ENCODE results near the gene SLCO6A1.

DNA sequence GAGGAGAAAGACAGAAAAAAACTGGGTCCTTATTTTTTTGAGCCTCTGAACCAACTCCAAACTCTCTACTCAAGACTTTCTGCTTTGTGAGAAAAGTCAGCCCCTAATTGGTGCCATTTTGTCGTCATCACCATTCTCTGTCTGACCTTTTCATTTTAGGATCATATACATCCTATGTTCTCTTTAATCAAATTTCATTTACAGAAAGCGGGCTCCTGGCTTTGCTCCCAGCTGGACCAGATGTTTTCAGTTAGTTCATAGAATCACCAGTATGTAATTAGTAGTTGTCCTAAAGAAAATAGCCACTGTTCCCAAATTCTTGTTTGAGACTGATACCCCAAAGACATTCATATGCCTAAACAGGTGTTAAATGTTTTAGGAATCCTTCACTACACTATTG, 174.1 kb downstream of the SLCO6A1 start:
- TF ChIP-seq, protein P1, sequence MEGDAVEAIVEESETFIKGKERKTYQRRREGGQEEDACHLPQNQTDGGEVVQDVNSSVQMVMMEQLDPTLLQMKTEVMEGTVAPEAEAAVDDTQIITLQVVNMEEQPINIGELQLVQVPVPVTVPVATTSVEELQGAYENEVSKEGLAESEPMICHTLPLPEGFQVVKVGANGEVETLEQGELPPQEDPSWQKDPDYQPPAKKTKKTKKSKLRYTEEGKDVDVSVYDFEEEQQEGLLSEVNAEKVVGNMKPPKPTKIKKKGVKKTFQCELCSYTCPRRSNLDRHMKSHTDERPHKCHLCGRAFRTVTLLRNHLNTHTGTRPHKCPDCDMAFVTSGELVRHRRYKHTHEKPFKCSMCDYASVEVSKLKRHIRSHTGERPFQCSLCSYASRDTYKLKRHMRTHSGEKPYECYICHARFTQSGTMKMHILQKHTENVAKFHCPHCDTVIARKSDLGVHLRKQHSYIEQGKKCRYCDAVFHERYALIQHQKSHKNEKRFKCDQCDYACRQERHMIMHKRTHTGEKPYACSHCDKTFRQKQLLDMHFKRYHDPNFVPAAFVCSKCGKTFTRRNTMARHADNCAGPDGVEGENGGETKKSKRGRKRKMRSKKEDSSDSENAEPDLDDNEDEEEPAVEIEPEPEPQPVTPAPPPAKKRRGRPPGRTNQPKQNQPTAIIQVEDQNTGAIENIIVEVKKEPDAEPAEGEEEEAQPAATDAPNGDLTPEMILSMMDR (conservative IDR thresholded peaks at IDR 0.05; ENCODE audit: low read depth, low read length) = no peak
- no peak for TF ChIP-seq EZH2phosphoT487 (IDR thresholded peaks at IDR 0.05; ENCODE audit: borderline replicate concordance, low read length)
